HEK293 (cell line): ENCODE data around the gene CACNA1E.

ENCODE experiments used
- CTCF ChIA-PET: fragments of 350-600 bp; formaldehyde crosslinking; extraction: SDS; loops from one replicate; lab custom pipeline; 2021; ENCODE audit warnings: antibody characterized with exemption; lab: Yijun Ruan, JAX
- POLR2A ChIA-PET: fragments of 300-600 bp; formaldehyde crosslinking; extraction: SDS; loops from one replicate; lab custom pipeline; 2020; ENCODE audit warnings: antibody characterized with exemption, inconsistent platforms; lab: Yijun Ruan, JAX
- H3K27ac ChIP-seq: fragments of 200-500 bp; sonication (Bioruptor generic); 2 replicates; pipeline ENCODE4 v1.5.1; 2014; ENCODE audit warnings: low read depth, low read length, control low read depth, inconsistent platforms; ENCODE audit errors: extremely low read depth
- H3K36me3 ChIP-seq, 2 experiments: fragments of 200-500 bp in 1 of 2; sonication (Bioruptor generic) in 1 of 2; 1 replicate in 1 of 2; 2 replicates in 1 of 2; pipeline ENCODE4 v1.5.1; 2014 to 2017; ENCODE audit warnings: inconsistent platforms in 2 of 2, low read length in 2 of 2; ENCODE audit not compliant: control insufficient read depth in 2 of 2, insufficient read depth in 1 of 2
- H3K4me1 ChIP-seq: fragments of 200-500 bp; sonication (Bioruptor generic); 2 replicates; pipeline ENCODE4 v1.5.1; 2014; ENCODE audit warnings: mild to moderate bottlenecking, low read length, inconsistent platforms; ENCODE audit not compliant: control insufficient read depth, insufficient read depth
- H3K4me3 ChIP-seq: 2 replicates; pipeline ENCODE4 v1.5.1; 2011; ENCODE audit warnings: low read depth, mild to moderate bottlenecking, control low read depth, low read length, moderate library complexity
- H3K9me3 ChIP-seq: fragments of 200-500 bp; sonication (Bioruptor generic); 2 replicates; pipeline ENCODE4 v1.5.1; 2014; ENCODE audit warnings: low read depth, low read length, inconsistent platforms; ENCODE audit not compliant: control insufficient read depth, insufficient read depth
- ATF2 ChIP-seq: fragments of 450-650 bp; formaldehyde crosslinking; IDR thresholded peaks from 2 replicates; pipeline ENCODE4 v1.5.1; 2016; ENCODE audit warnings: missing biosample characterization, missing genetic modification characterization, low read depth
- HIC1 ChIP-seq: fragments of 450-650 bp; formaldehyde crosslinking; IDR thresholded peaks from 2 replicates; pipeline ENCODE4 v1.5.1; 2016; ENCODE audit warnings: missing biosample characterization, missing genetic modification characterization
- PRDM6 ChIP-seq: fragments of 450-650 bp; formaldehyde crosslinking; IDR thresholded peaks from 2 replicates; pipeline ENCODE4 v1.5.1; 2017; ENCODE audit warnings: missing biosample characterization, missing genetic modification characterization
- RBAK ChIP-seq: fragments of 450-650 bp; formaldehyde crosslinking; IDR thresholded peaks from 2 replicates; pipeline ENCODE4 v1.5.1; 2016; ENCODE audit warnings: missing biosample characterization, missing genetic modification characterization
- TSHZ1 ChIP-seq: fragments of 450-650 bp; formaldehyde crosslinking; IDR thresholded peaks from 2 replicates; pipeline ENCODE4 v1.5.1; 2016; ENCODE audit warnings: missing biosample characterization, missing genetic modification characterization, borderline replicate concordance
- ZBTB48 ChIP-seq: fragments of 450-650 bp; formaldehyde crosslinking; IDR thresholded peaks from 2 replicates; pipeline ENCODE4 v1.5.1; 2016; ENCODE audit warnings: missing biosample characterization, missing genetic modification characterization
- ZNF214 ChIP-seq: fragments of 450-650 bp; formaldehyde crosslinking; IDR thresholded peaks from 2 replicates; pipeline ENCODE4 v1.5.1; 2017; ENCODE audit warnings: missing biosample characterization, mild to moderate bottlenecking, missing genetic modification characterization, borderline replicate concordance
- ZNF391 ChIP-seq: fragments of 450-650 bp; formaldehyde crosslinking; IDR thresholded peaks from 2 replicates; pipeline ENCODE4 v1.5.1; 2016; ENCODE audit warnings: low read depth, missing biosample characterization, missing genetic modification characterization, borderline replicate concordance
- ZNF398 ChIP-seq: fragments of 450-650 bp; formaldehyde crosslinking; IDR thresholded peaks from 2 replicates; pipeline ENCODE4 v1.5.1; 2017; ENCODE audit warnings: missing biosample characterization, missing genetic modification characterization
- ZNF518A ChIP-seq: fragments of 450-650 bp; formaldehyde crosslinking; conservative IDR thresholded peaks from 2 replicates; pipeline ENCODE4 v1.5.1; 2016; ENCODE audit warnings: low read depth, missing biosample characterization, missing genetic modification characterization
- ZNF548 ChIP-seq: fragments of 450-650 bp; formaldehyde crosslinking; IDR thresholded peaks from 2 replicates; pipeline ENCODE4 v1.5.1; 2016; ENCODE audit warnings: missing biosample characterization, missing genetic modification characterization
- ZNF555 ChIP-seq: fragments of 450-650 bp; formaldehyde crosslinking; conservative IDR thresholded peaks from 2 replicates; pipeline ENCODE4 v1.5.1; 2017; ENCODE audit warnings: missing biosample characterization, mild to moderate bottlenecking, missing genetic modification characterization, inconsistent platforms
- ZNF639 ChIP-seq: fragments of 450-650 bp; formaldehyde crosslinking; IDR thresholded peaks from 2 replicates; pipeline ENCODE4 v1.5.1; 2016; ENCODE audit warnings: missing biosample characterization, missing genetic modification characterization
- ZNF692 ChIP-seq: fragments of 450-650 bp; formaldehyde crosslinking; IDR thresholded peaks from 2 replicates; pipeline ENCODE4 v1.5.1; 2016; ENCODE audit warnings: missing biosample characterization, missing genetic modification characterization

CACNA1E gene

GRCh38 chr1:181812208-181812607 is 328.9 kb downstream of the CACNA1E start (continued):
- TF ChIP-seq ZNF639 (no peak), ZNF391 (no peak), RBAK (tag by site-specific recombination) (no peak), ZBTB48 (tag by site-specific recombination) (no peak), PRDM6 (tag by site-specific recombination) (no peak), ZNF692 (tag by site-specific recombination) (no peak), ZNF555 (tag by site-specific recombination) (no peak)

GRCh38 chr1:181813266-181813665 is 329.9 kb downstream of the CACNA1E start:
- Histone ChIP-seq H3K4me3 (no peak overlapping the region), H3K27ac (no peak overlapping the region), H3K4me1 (no peaks in the 10 kb centered on the region), H3K9me3 (no peaks in the 10 kb centered on the region), H3K36me3 (no peaks in the 10 kb centered on the region)
- ChIA-PET POLR2A (no interaction called here), CTCF (no interaction called here)
- TF ChIP-seq ZNF398 (tag by site-specific recombination): no peak
- TF ChIP-seq ZNF548 (tag by site-specific recombination): no peak
- TF ChIP-seq ZNF214 (tag by site-specific recombination): no peak
- TF ChIP-seq ATF2 (tag by site-specific recombination): no peak
- no peak for TF ChIP-seq HIC1 (tag by site-specific recombination)
- TF ChIP-seq TSHZ1: no peak
- no peak for TF ChIP-seq ZNF518A
